Measurements from ENCODE around the gene MAP3K2. TPM values are rescaled to one million over a fixed set of nuclear protein-coding genes. Genes with fewer than 3 reads are reported as not detected.

Gene MAP3K2
- total RNA-seq, 1 experiment from 2014 or later, result 54.8 TPM

DNA sequence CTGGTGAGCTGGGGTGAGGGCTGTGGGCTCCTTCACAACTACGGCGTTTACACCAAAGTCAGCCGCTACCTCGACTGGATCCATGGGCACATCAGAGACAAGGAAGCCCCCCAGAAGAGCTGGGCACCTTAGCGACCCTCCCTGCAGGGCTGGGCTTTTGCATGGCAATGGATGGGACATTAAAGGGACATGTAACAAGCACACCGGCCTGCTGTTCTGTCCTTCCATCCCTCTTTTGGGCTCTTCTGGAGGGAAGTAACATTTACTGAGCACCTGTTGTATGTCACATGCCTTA, 41.0 kb upstream of the MAP3K2 start:
- BruUV-seq (replicated peaks), result no TSS peak
- Histone ChIP-seq H3K4me1 (ENCODE audit: insufficient read depth, low read length, poor library complexity, severe bottlenecking) (no peaks in the 10 kb centered on the region), H3K36me3 (ENCODE audit: insufficient read depth, low read length, poor library complexity, severe bottlenecking) (no peaks in the 10 kb centered on the region), H3K9me3 (ENCODE audit: low read depth, low read length, poor library complexity, severe bottlenecking) (no peaks in the 10 kb centered on the region), H3K27me3 (replicated peaks; ENCODE audit: insufficient read depth, low read depth, low read length, poor library complexity) (no peaks in the 10 kb centered on the region), H3K4me3 (ENCODE audit: low read depth, low read length, poor library complexity, severe bottlenecking) (no peak overlapping the region), H3K27ac (ENCODE audit: low read depth, low read length, poor library complexity, severe bottlenecking) (no peak overlapping the region)
- ChIA-PET POLR2A (ENCODE audit: low non-redundant PET) (no interaction called here), CTCF (no interaction called here)
- TF ChIP-seq EZH2 (IDR thresholded peaks at IDR 0.05; ENCODE audit: borderline replicate concordance, low read depth, low read length, poor library complexity, severe bottlenecking), result no peak
- TF ChIP-seq, protein P1, sequence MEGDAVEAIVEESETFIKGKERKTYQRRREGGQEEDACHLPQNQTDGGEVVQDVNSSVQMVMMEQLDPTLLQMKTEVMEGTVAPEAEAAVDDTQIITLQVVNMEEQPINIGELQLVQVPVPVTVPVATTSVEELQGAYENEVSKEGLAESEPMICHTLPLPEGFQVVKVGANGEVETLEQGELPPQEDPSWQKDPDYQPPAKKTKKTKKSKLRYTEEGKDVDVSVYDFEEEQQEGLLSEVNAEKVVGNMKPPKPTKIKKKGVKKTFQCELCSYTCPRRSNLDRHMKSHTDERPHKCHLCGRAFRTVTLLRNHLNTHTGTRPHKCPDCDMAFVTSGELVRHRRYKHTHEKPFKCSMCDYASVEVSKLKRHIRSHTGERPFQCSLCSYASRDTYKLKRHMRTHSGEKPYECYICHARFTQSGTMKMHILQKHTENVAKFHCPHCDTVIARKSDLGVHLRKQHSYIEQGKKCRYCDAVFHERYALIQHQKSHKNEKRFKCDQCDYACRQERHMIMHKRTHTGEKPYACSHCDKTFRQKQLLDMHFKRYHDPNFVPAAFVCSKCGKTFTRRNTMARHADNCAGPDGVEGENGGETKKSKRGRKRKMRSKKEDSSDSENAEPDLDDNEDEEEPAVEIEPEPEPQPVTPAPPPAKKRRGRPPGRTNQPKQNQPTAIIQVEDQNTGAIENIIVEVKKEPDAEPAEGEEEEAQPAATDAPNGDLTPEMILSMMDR (conservative IDR thresholded peaks at IDR 0.05; ENCODE audit: low read depth, low read length), result no peak
- no peak for DNase-seq (ENCODE audit: low spot score)
- intact Hi-C loops (cut with micrococcal nuclease; ENCODE audit: unreplicated experiment), result no loop called here

- Histone ChIP-seq H3K36me3 (ENCODE audit: insufficient read depth, low read length, poor library complexity, severe bottlenecking) (no peaks in the 10 kb centered on the region), H3K4me3 (ENCODE audit: low read depth, low read length, poor library complexity, severe bottlenecking) (no peak overlapping the region), H3K27ac (ENCODE audit: low read depth, low read length, poor library complexity, severe bottlenecking) (no peak overlapping the region), H3K27me3 (replicated peaks; ENCODE audit: insufficient read depth, low read depth, low read length, poor library complexity) (no peaks in the 10 kb centered on the region), H3K9me3 (ENCODE audit: low read depth, low read length, poor library complexity, severe bottlenecking) (no peaks in the 10 kb centered on the region), H3K4me1 (ENCODE audit: insufficient read depth, low read length, poor library complexity, severe bottlenecking) (no peaks in the 10 kb centered on the region)
- POLR2A ChIA-PET (ENCODE audit: low non-redundant PET), result no interaction called here
- CTCF ChIA-PET, result no interaction called here
- no peak for TF ChIP-seq EZH2 (IDR thresholded peaks at IDR 0.05; ENCODE audit: borderline replicate concordance, low read depth, low read length, poor library complexity, severe bottlenecking)
- TF ChIP-seq, protein P1 (conservative IDR thresholded peaks at IDR 0.05; ENCODE audit: low read depth, low read length), result no peak
- intact Hi-C loops (cut with micrococcal nuclease; ENCODE audit: unreplicated experiment), result no loop called here
- DNase-seq (ENCODE audit: low spot score), result no peak
- BruUV-seq (replicated peaks), result no TSS peak
Measured at GRCh38 chr2:127428057-127428814, 40.5 kb upstream of the MAP3K2 start.

DNA sequence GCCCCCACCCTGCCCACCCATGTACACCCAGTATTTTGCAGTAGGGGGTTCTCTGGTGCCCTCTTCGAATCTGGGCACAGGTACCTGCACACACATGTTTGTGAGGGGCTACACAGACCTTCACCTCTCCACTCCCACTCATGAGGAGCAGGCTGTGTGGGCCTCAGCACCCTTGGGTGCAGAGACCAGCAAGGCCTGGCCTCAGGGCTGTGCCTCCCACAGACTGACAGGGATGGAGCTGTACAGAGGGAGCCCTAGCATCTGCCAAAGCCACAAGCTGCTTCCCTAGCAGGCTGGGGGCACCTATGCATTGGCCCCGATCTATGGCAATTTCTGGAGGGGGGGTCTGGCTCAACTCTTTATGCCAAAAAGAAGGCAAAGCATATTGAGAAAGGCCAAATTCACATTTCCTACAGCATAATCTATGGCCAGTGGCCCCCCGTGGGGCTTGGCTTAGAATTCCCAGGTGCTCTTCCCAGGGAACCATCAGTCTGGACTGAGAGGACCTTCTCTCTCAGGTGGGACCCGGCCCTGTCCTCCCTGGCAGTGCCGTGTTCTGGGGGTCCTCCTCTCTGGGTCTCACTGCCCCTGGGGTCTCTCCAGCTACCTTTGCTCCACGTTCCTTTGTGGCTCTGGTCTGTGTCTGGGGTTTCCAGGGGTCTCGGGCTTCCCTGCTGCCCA, 39.7 kb upstream of the MAP3K2 start:
- Histone ChIP-seq H3K4me3 (ENCODE audit: low read depth, low read length, poor library complexity, severe bottlenecking) (no peak overlapping the region), H3K27ac (ENCODE audit: low read depth, low read length, poor library complexity, severe bottlenecking) (no peak overlapping the region), H3K27me3 (replicated peaks; ENCODE audit: insufficient read depth, low read depth, low read length, poor library complexity) (no peaks in the 10 kb centered on the region), H3K4me1 (ENCODE audit: insufficient read depth, low read length, poor library complexity, severe bottlenecking) (no peaks in the 10 kb centered on the region), H3K36me3 (ENCODE audit: insufficient read depth, low read length, poor library complexity, severe bottlenecking) (no peaks in the 10 kb centered on the region), H3K9me3 (ENCODE audit: low read depth, low read length, poor library complexity, severe bottlenecking) (no peaks in the 10 kb centered on the region)
- TF ChIP-seq EZH2 (IDR thresholded peaks at IDR 0.05; ENCODE audit: borderline replicate concordance, low read depth, low read length, poor library complexity, severe bottlenecking), result no peak
- TF ChIP-seq, protein P1 (conservative IDR thresholded peaks at IDR 0.05; ENCODE audit: low read depth, low read length), result no peak
- BruUV-seq (replicated peaks), result no TSS peak
- POLR2A ChIA-PET (ENCODE audit: low non-redundant PET), result no interaction called here
- intact Hi-C loops (cut with micrococcal nuclease; ENCODE audit: unreplicated experiment), result no loop called here
- DNase-seq (ENCODE audit: low spot score), result no peak
- CTCF ChIA-PET, result no interaction called here

Measured in A673 (cell line).